HG03460 (cell line): ENCODE data around the gene RMDN2.

Experiments used
- ATAC-seq: cut with Tn5 transposase; IDR thresholded peaks from one replicate; pipeline ENCODE4 v1.9.1; 2021; ENCODE audit not compliant: unreplicated experiment

Gene RMDN2

GRCh38 chr2:38037757-38038621, 112.9 kb downstream of the RMDN2 start:
- peak; percentile 58 for ATAC-seq

DNA sequence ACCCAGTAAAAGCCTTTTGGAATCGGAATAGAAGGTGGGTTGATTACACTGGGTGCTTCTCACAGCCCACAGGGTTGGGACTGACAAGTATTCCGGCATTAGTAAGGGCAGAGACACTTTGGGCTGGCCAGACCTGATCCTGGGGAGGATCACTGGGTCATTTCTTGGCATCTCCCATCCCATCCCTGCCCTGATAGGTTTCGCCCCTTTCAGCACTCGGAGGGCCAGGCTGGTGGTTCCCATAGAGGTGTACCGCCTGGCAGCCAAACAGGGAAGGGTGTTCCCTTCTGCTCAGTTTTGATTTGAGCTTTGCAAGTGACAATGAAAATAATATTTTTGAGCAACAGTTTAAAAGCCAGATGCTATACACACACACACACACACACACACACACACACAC, 113.6 kb downstream of the RMDN2 start:
- no peak for ATAC-seq

GRCh38 chr2:38039121-38039910, 114.2 kb downstream of the RMDN2 start:
- no peak for ATAC-seq

- no peak for ATAC-seq
These were observed 120.7 kb downstream of the RMDN2 start for GRCh38 chr2:38045811-38046210.

DNA sequence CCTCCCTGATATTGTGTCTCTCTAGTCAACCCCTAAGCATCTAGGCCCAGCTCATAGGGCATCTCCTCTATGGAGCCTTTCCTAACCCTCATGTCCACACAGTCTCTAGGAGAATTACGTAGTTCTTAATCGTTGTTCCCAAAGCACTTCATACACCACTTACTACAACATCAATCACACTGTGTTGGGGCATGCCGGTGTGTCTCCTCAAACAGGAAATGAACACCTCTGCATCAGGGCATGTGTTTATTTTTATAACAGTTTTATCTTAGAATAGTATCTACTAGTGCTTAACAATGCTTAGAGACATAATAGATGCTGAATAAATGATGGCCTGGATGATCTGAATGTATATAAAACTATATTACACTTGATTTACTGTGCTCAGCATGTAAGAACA, 131.1 kb downstream of the RMDN2 start:
- no peak for ATAC-seq

DNA sequence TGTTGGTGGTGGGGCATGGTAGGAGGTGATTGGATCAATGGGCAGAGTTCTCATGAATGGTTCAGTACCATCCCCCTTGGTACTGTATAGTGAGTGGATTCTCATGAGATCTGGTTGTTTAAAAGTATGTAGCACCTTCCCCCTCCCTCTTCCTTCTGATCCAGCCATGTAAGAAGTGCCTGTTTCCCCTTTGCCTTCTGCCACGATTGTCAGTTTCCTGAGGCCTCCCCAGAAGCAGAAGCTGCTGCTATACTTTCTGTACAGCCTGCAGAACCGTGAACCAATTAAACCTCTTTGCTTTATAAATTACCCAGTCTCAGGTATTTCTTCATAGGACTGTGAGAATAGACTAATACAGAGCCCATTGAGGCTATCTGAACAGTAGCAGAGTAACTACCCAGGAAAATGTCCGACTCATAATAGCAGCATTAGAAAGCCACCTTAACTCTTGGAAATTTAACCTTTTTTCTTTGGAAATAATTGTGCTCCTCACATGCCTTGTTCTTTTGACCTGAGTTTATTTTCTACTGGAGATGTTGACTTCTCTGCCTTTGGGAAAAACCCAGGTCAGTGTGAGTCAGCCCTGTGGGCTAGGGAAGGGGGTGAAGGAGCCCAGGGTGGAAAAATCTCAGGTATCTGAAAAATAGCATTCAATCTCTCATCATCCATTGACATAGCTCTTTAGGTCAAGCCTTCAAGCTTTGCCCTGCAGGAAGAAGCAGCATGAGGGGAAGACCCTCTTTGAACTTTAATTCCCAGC, 132.7 kb downstream of the RMDN2 start:
- ATAC-seq, result no peak

GRCh38 chr2:38060236-38061018, 135.3 kb downstream of the RMDN2 start:
- no peak for ATAC-seq

DNA sequence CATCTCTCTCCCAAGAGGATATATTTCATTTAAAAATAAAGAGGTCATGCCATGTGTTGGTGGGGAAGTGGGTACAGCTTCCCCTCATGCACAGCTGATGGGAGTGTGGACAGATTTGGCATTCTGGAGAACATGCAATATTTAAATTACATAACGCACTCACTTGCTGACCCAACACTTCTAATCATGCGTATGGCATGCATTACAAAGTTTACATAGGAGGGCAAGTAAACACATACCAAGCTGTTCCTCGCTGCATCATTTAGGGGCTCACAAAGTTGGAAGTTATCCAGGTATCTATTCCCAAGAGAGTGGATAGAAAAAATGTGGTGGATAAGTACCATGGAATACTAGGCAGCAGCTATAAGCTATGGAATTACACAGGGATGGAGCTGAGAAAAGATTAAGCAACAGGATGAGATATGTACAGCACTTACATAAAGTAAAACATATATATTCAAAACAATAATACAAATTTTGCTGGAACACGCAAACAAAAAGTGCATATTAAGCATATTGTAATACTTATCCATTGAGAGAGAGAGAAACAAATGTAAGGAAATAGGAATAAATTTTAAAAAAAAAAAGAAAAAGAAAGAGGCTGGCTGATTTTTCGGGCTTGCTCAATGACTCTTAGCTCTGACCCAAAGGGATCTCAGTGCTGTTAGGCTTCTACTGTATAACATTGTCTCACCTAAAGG, 139.9 kb downstream of the RMDN2 start:
- no peak for ATAC-seq

DNA sequence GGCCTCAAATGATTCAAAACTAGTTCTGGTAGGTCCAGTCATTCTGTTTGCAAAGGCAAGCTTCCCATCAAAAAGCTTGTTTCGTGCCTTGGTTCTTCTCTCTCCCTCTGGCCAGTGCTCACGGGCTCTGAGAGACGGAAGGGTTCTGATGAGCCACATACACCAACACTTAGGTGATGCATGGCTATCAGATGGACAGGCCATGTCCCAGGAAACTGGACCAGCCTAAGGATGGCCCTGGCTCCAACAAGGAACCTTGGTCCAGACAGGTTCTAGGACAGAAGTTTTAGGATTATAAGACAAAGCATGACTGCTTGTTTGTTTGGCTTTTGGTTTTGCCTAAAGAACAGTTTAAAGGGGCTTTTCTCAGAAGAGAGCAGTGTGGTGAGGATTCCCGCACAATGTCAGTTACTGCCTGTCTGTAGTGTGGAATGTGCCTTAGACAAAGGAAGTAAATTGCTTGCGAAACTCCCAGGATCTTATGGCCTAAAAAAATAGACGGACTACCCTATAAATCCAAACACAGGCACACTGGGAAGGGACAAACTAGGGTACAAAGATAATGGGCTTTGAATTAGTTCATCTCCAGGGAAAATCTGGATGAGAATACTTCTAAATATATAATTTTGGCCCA, 140.5 kb downstream of the RMDN2 start:
- ATAC-seq, result no peak

DNA sequence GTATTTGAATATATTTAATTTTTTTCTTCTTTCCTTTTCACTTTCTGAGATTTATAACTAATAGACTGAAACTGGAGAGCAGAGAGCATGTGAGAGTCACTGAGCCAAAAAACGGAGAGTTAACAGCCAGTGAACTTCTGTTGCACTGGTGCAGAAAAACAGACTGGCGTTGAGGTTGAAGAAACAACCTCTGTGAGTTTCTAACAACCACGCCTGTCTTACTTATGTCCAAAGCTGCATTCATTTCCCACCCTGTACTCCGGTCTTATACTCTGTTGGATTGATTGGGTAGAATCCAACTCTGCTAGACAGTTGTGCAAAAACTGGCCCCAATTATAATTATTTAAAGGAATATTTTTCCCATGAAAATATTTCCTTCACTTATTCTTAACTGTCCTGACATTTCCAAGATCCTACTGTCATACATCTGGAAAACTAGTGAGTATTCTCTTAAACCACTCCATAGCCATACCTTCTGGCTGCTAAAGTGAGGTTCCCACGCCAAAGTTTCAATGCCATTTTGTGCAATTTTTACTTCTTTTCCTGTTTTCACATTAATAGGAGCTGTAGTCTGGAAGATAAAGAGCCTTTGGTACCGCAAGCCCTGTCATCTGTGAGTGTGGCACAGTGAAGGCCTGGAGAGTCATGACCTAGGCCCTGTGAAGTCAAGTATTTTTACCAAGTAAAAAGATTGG, 141.5 kb downstream of the RMDN2 start:
- ATAC-seq, result no peak
